ENCODE measurements around the gene ZRANB1.

GRCh38 chr10:125020871-125021270 is 78.9 kb downstream of the ZRANB1 start:
- TF ChIP-seq POLR2A (IDR thresholded peaks at IDR 0.05) (no peak), CTCF (IDR thresholded peaks at IDR 0.05) (no peak)

Data from thyroid gland (tissue), 4 donors.